Upper lobe of right lung (tissue), 1 donor: ENCODE measurements around the gene MAU2. TPM values are rescaled to one million over a fixed set of nuclear protein-coding genes. Genes with fewer than 3 reads are reported as not detected.

Experiments
- ATAC-seq: fragments of 200-7000 bp; cut with Tn5 transposase; one replicate; pipeline ENCODE4 v1.9.1; 2020; ENCODE audit warnings: mild to moderate bottlenecking, moderate library complexity
- DNase-seq: peaks from one replicate; pipeline ENCODE4 v3.0.0-alpha.2; 2020
- H3K27ac ChIP-seq: fragments of 200-600 bp; one replicate; pipeline ENCODE4 v1.8.0; 2022
- H3K27me3 ChIP-seq: fragments of 200-600 bp; one replicate; pipeline ENCODE4 v1.8.0; 2022; ENCODE audit warnings: mild to moderate bottlenecking
- H3K36me3 ChIP-seq: fragments of 200-600 bp; one replicate; pipeline ENCODE4 v1.8.0; 2022
- H3K4me1 ChIP-seq: fragments of 200-600 bp; one replicate; pipeline ENCODE4 v1.8.0; 2022
- H3K4me3 ChIP-seq: fragments of 200-600 bp; one replicate; pipeline ENCODE4 v1.8.0; 2022; ENCODE audit warnings: mild to moderate bottlenecking
- H3K9me3 ChIP-seq: fragments of 200-600 bp; one replicate; pipeline ENCODE4 v1.8.0; 2022
- CTCF ChIP-seq: fragments of 200-600 bp; IDR thresholded peaks from one replicate; pipeline ENCODE4 v1.8.0; 2022; ENCODE audit warnings: antibody characterized with exemption
- intact Hi-C: fragments of 100-400 bp; cut with DNase I; formaldehyde crosslinking; loops from one replicate; pipeline ENCODE4 v1.11.0; 2022
- total RNA-seq: library from RNA; stranded (reverse); fragmentation: NEBNext Ultra II Directional; extraction: Animal tissue kit (Norgen Biotek cat#: 25700); gene quantifications from one replicate; pipeline ENCODE4 v1.2.1, GENCODE V29; 2021
- donor health status: DM: no; HTN: yes; CAD: no; lungs with severe emphysema.

MAU2 gene
- total RNA-seq, 1 donor from 2014 or later, result 60.5 TPM

GRCh38 chr19:19343016-19343362 lies 22.4 kb downstream of the MAU2 start:
- H3K27me3 ChIP-seq, result no peaks in the 10 kb centered on the region
- no peak for TF ChIP-seq CTCF
- H3K9me3 ChIP-seq, result no peaks in the 10 kb centered on the region
- no peak for ATAC-seq
- DNase-seq, result no peak
- no peak overlapping the region for H3K27ac ChIP-seq
- intact Hi-C loops, result no loop called here
- no peak overlapping the region for H3K4me3 ChIP-seq
- H3K36me3 ChIP-seq, result peaks cover 99% of the 10 kb centered on the region
- H3K4me1 ChIP-seq, result no peaks in the 10 kb centered on the region

- no peaks in the 10 kb centered on the region for H3K4me1 ChIP-seq
- no peak for DNase-seq
- no peak overlapping the region for H3K4me3 ChIP-seq
- no peak for ATAC-seq
- H3K36me3 ChIP-seq, result peaks cover 99% of the 10 kb centered on the region
- no peaks in the 10 kb centered on the region for H3K9me3 ChIP-seq
- H3K27me3 ChIP-seq, result no peaks in the 10 kb centered on the region
- H3K27ac ChIP-seq, result no peak overlapping the region
- intact Hi-C loops, result no loop called here
- TF ChIP-seq CTCF, result no peak
Observed at GRCh38 chr19:19343762-19344161, 23.1 kb downstream of the MAU2 start.

GRCh38 chr19:19345232-19345631 lies 24.6 kb downstream of the MAU2 start:
- H3K9me3 ChIP-seq, result no peaks in the 10 kb centered on the region
- no peaks in the 10 kb centered on the region for H3K27me3 ChIP-seq
- TF ChIP-seq CTCF, result no peak
- no peak overlapping the region for H3K4me3 ChIP-seq
- no peaks in the 10 kb centered on the region for H3K4me1 ChIP-seq
- DNase-seq (no peak), ATAC-seq (no peak)
- H3K36me3 ChIP-seq, result peaks cover 93% of the 10 kb centered on the region
- H3K27ac ChIP-seq, result no peak overlapping the region
- intact Hi-C loops, result no loop called here

- no peak for DNase-seq
- peaks cover 90% of the 10 kb centered on the region for H3K36me3 ChIP-seq
- intact Hi-C loops, result no loop called here
Observed at GRCh38 chr19:19345970-19346369, 25.3 kb downstream of the MAU2 start.

GRCh38 chr19:19347401-19348110 lies 26.9 kb downstream of the MAU2 start:
- no peak for TF ChIP-seq CTCF
- DNase-seq, result no peak
- Histone ChIP-seq H3K36me3 (peaks cover 89% of the 10 kb centered on the region), H3K4me1 (no peaks in the 10 kb centered on the region), H3K4me3 (no peak overlapping the region), H3K27ac (no peak overlapping the region), H3K27me3 (no peaks in the 10 kb centered on the region), H3K9me3 (no peaks in the 10 kb centered on the region)
- no peak for ATAC-seq
- intact Hi-C loops, result no loop called here

More at GRCh38 chr19:19345970-19346369, 25.3 kb downstream of the MAU2 start:
- TF ChIP-seq CTCF, result no peak
- Histone ChIP-seq H3K4me1 (no peaks in the 10 kb centered on the region), H3K27me3 (no peaks in the 10 kb centered on the region), H3K27ac (no peak overlapping the region), H3K4me3 (no peak overlapping the region), H3K9me3 (no peaks in the 10 kb centered on the region)
- no peak for ATAC-seq

- Histone ChIP-seq H3K4me1 (no peaks in the 10 kb centered on the region), H3K36me3 (peaks cover 87% of the 10 kb centered on the region), H3K27me3 (no peaks in the 10 kb centered on the region), H3K9me3 (no peaks in the 10 kb centered on the region), H3K4me3 (no peak overlapping the region), H3K27ac (no peak overlapping the region)
- DNase-seq (no peak), ATAC-seq (no peak)
- no peak for TF ChIP-seq CTCF
- intact Hi-C loops, result no loop called here
Observed at GRCh38 chr19:19348266-19348665, 27.6 kb downstream of the MAU2 start.
